ENCODE measurements around the gene MACROD2. TPM values are rescaled to one million over a fixed set of nuclear protein-coding genes. Genes with fewer than 3 reads are reported as not detected.

MACROD2 gene
- total and polyA plus RNA-seq, 2 of the 4 experiments (the other 2 are of a cell fraction), result not detected

GRCh38 chr20:14282140-14282539 lies 286.8 kb downstream of the MACROD2 start:
- no peak overlapping the region for H3K4ac ChIP-seq (ENCODE audit: low read depth, low read length)
- H3K9me1 ChIP-seq (ENCODE audit: insufficient read depth, low read length), result no peaks in the 10 kb centered on the region
- no peaks in the 10 kb centered on the region for H4K20me1 ChIP-seq (ENCODE audit: insufficient read depth, low read length)
- no peak overlapping the region for H2AFZ ChIP-seq (replicated peaks; ENCODE audit: low read length, poor library complexity)
- H3K23ac ChIP-seq (ENCODE audit: low read depth, low read length), result no peak overlapping the region
- no peak overlapping the region for H3K56ac ChIP-seq (ENCODE audit: extremely low read depth, insufficient read depth, low read length)
- BruUV-seq (replicated peaks), result no TSS peak
- no peaks in the 10 kb centered on the region for H3K36me3 ChIP-seq (ENCODE audit: control insufficient read depth, insufficient read depth, low read length)
- TF ChIP-seq CTCF (conservative IDR thresholded peaks at IDR 0.05; ENCODE audit: low read depth, low read length) (no peak), MAFK (IDR thresholded peaks at IDR 0.05; ENCODE audit: low read depth, low read length) (no peak), MAZ (IDR thresholded peaks at IDR 0.05; ENCODE audit: borderline replicate concordance, low read depth, low read length) (no peak), ELK1 (IDR thresholded peaks at IDR 0.05; ENCODE audit: borderline replicate concordance, low read depth, low read length) (no peak), USF2 (IDR thresholded peaks at IDR 0.05; ENCODE audit: low read depth, low read length) (no peak), RAD21 (IDR thresholded peaks at IDR 0.05; ENCODE audit: low read length) (no peak), CHD1 (IDR thresholded peaks at IDR 0.05; ENCODE audit: low read depth, low read length) (no peak), POLR2A (IDR thresholded peaks at IDR 0.05; ENCODE audit: low read depth, low read length) (no peak), RFX5 (IDR thresholded peaks at IDR 0.05; ENCODE audit: low read depth, low read length) (no peak), BHLHE40 (IDR thresholded peaks at IDR 0.05; ENCODE audit: low read depth, low read length) (no peak), SMC3 (IDR thresholded peaks at IDR 0.05; ENCODE audit: low read depth, low read length) (no peak), RCOR1 (IDR thresholded peaks at IDR 0.05; ENCODE audit: insufficient replicate concordance, low read length) (no peak), NFE2L2 (IDR thresholded peaks at IDR 0.05; ENCODE audit: low read depth, low read length) (no peak), CEBPB (IDR thresholded peaks at IDR 0.05; ENCODE audit: low read depth, low read length) (no peak)
- no peak for ATAC-seq (ENCODE audit: low read depth)
- H3K9me3 ChIP-seq (ENCODE audit: control insufficient read depth, insufficient read depth, low read length), result no peaks in the 10 kb centered on the region
- H3K9ac ChIP-seq (ENCODE audit: low read depth, low read length), result no peak overlapping the region
- H2AK5ac ChIP-seq (ENCODE audit: low read depth, low read length), result no peak overlapping the region
- H3K27ac ChIP-seq (ENCODE audit: insufficient read depth, low read length), result no peak overlapping the region
- H4K5ac ChIP-seq (ENCODE audit: low read depth, low read length), result no peak overlapping the region
- dilution Hi-C loops (cut with HindIII; ENCODE audit: low sequenced_read_pairs, unreplicated experiment), result no loop called here
- no peak overlapping the region for H2BK5ac ChIP-seq (ENCODE audit: low read depth, low read length, poor library complexity, severe bottlenecking)
- H3K79me1 ChIP-seq (ENCODE audit: low read depth in 1 of 2, low read length in 2 of 2), result no peaks in the 10 kb centered on the region
- intact Hi-C loops (cut with micrococcal nuclease), result no loop called here
- H3K27me3 ChIP-seq (ENCODE audit: control insufficient read depth, insufficient read depth, low read length), result no peaks in the 10 kb centered on the region
- DNase-seq, result no peak
- 86% methylated on average over 1 of the region's 4 CpGs; no CpG with 5 or more reads in 1 of the 2 experiments for WGBS, 2 experiments (ENCODE audit: extremely low coverage in 2 of 2, insufficient read length in 1 of 2)
- no peak overlapping the region for H2BK120ac ChIP-seq (ENCODE audit: low read depth, low read length)
- no peak overlapping the region for H3K4me2 ChIP-seq (ENCODE audit: low read depth, low read length)
- no peak overlapping the region for H4K91ac ChIP-seq (ENCODE audit: insufficient read depth, low read depth, low read length)
- no peak overlapping the region for H2AK9ac ChIP-seq (replicated peaks; ENCODE audit: low read depth, low read length, poor library complexity)
- H4K8ac ChIP-seq (ENCODE audit: low read depth in 2 of 2, low read length in 2 of 2), result no peak overlapping the region
- no peak overlapping the region for H3K4me3 ChIP-seq (ENCODE audit: insufficient read depth, low read depth, low read length)
- no peak overlapping the region for H3K14ac ChIP-seq (replicated peaks; ENCODE audit: low read depth, low read length)
- H3K18ac ChIP-seq (ENCODE audit: low read depth, low read length), result no peak overlapping the region
- POLR2A ChIA-PET (ENCODE audit: unreplicated experiment), result no interaction called here
- in situ Hi-C loops (cut with MboI; ENCODE audit: low sequenced_read_pairs), result no loop called here
- CTCF ChIA-PET, result no interaction called here
- no peaks in the 10 kb centered on the region for H3K4me1 ChIP-seq (ENCODE audit: control insufficient read depth, insufficient read depth, low read length)
- no peak overlapping the region for H2BK15ac ChIP-seq (ENCODE audit: low read depth, low read length)
- H2BK20ac ChIP-seq (ENCODE audit: low read depth, low read length), result no peak overlapping the region

Measured in IMR-90 (cell line).